Measurements from ENCODE around the gene EML5. TPM values are rescaled to one million over a fixed set of nuclear protein-coding genes. Genes with fewer than 3 reads are reported as not detected.
A peak's percentile ranks its signal among the peaks of the same experiment; 100 is the strongest.

Gene EML5
- total and polyA plus RNA-seq, 2 of the 13 experiments (the other 11 are each of a cell fraction or from before 2014, with no cell fraction given) = 0.11 TPM; not detected in 1

GRCh38 chr14:88729159-88729558, 63.6 kb downstream of the EML5 start:
- Histone ChIP-seq H3K27ac (ENCODE audit: extremely low read length, insufficient read depth, low read length) (no peak overlapping the region), H3K79me2 (ENCODE audit: insufficient read depth, low read length) (no peaks in the 10 kb centered on the region), H3K4me3 (replicated peaks in 1 of 3; ENCODE audit: insufficient read depth in 1 of 3, low read depth in 2 of 3, low read length in 3 of 3) (no peak overlapping the region), H3K9me3 (ENCODE audit: low read length) (no peaks in the 10 kb centered on the region), H4K20me1 (ENCODE audit: insufficient read depth, low read length) (no peaks in the 10 kb centered on the region), H3K27me3 (ENCODE audit: control insufficient read depth in 1 of 2, insufficient read depth in 2 of 2, low read length in 2 of 2) (no peaks in the 10 kb centered on the region), H3K9ac (ENCODE audit: insufficient read depth, low read depth, low read length) (no peak overlapping the region), H3K36me3 (replicated peaks in 1 of 2; ENCODE audit: control insufficient read depth in 1 of 2, insufficient read depth in 2 of 2, low read length in 2 of 2) (no peaks in the 10 kb centered on the region), H2AFZ (ENCODE audit: low read length) (no peak overlapping the region), H3K4me1 (ENCODE audit: insufficient read depth, low read length) (no peaks in the 10 kb centered on the region), H3K4me2 (ENCODE audit: low read depth, low read length) (no peak overlapping the region)
- TF ChIP-seq ZNF597 (CRISPR knock-in tag; IDR thresholded peaks at IDR 0.05) (no peak), SOX13 (IDR thresholded peaks at IDR 0.05) (no peak), SOX13 (CRISPR knock-in tag; conservative IDR thresholded peaks at IDR 0.05 in 1 of 2, IDR thresholded peaks at IDR 0.05 in 1 of 2) (no peak), EHMT2 (IDR thresholded peaks at IDR 0.05; ENCODE audit: borderline replicate concordance, low read depth, low read length) (no peak)
- no TSS peak for BruUV-seq (replicated peaks)
- FAIRE-seq (no peak), ATAC-seq (peak; percentile 65; the same call in 2 of the 3 replicates), DNase-seq (ENCODE audit: low spot score) (no peak)
- POLR2A ChIA-PET = no interaction called here
- CTCF ChIA-PET (ENCODE audit: low intra/inter-chr PET ratio, low total read pairs) = no interaction called here
- in situ Hi-C loops (cut with HindIII; ENCODE audit: extremely low pct_ligation_motif_present, low pct_unique_long_range_greater_than_20kb) (no loop called here), intact Hi-C loops (cut with micrococcal nuclease; ENCODE audit: unreplicated experiment) (no loop called here)

- no TSS peak for BruUV-seq (replicated peaks)
- Histone ChIP-seq H3K36me3 (replicated peaks in 1 of 2; ENCODE audit: control insufficient read depth in 1 of 2, insufficient read depth in 2 of 2, low read length in 2 of 2) (no peaks in the 10 kb centered on the region), H3K9ac (ENCODE audit: insufficient read depth, low read depth, low read length) (no peak overlapping the region), H3K27me3 (ENCODE audit: control insufficient read depth in 1 of 2, insufficient read depth in 2 of 2, low read length in 2 of 2) (no peaks in the 10 kb centered on the region), H3K4me2 (ENCODE audit: low read depth, low read length) (no peak overlapping the region), H3K27ac (ENCODE audit: extremely low read length, insufficient read depth, low read length) (no peak overlapping the region), H3K79me2 (ENCODE audit: insufficient read depth, low read length) (no peaks in the 10 kb centered on the region), H3K4me3 (replicated peaks in 1 of 3; ENCODE audit: insufficient read depth in 1 of 3, low read depth in 2 of 3, low read length in 3 of 3) (no peak overlapping the region), H2AFZ (ENCODE audit: low read length) (no peak overlapping the region), H4K20me1 (ENCODE audit: insufficient read depth, low read length) (no peaks in the 10 kb centered on the region), H3K9me3 (ENCODE audit: low read length) (no peaks in the 10 kb centered on the region), H3K4me1 (ENCODE audit: insufficient read depth, low read length) (no peaks in the 10 kb centered on the region)
- ChIA-PET POLR2A (no interaction called here), CTCF (ENCODE audit: low intra/inter-chr PET ratio, low total read pairs) (no interaction called here)
- in situ Hi-C loops (cut with HindIII; ENCODE audit: extremely low pct_ligation_motif_present, low pct_unique_long_range_greater_than_20kb) = no loop called here
- intact Hi-C loops (cut with micrococcal nuclease; ENCODE audit: unreplicated experiment) = no loop called here
- DNase-seq (ENCODE audit: low spot score) (no peak), ATAC-seq (no peak), FAIRE-seq (no peak)
- WGBS (ENCODE audit: low lambda C conversion rate) = 23% methylated on average over 4 of the region's 4 CpGs
- TF ChIP-seq KLF12 (CRISPR knock-in tag; IDR thresholded peaks at IDR 0.05; ENCODE audit: borderline replicate concordance) (no peak), ZNF337 (CRISPR knock-in tag; IDR thresholded peaks at IDR 0.05; ENCODE audit: borderline replicate concordance, low read depth) (no peak), KDM5A (IDR thresholded peaks at IDR 0.05; ENCODE audit: borderline replicate concordance, low read length) (no peak), POLR2G (IDR thresholded peaks at IDR 0.05; ENCODE audit: low read depth, low read length) (no peak), RFX3 (CRISPR knock-in tag; IDR thresholded peaks at IDR 0.05) (no peak), YEATS4 (CRISPR knock-in tag; IDR thresholded peaks at IDR 0.05; ENCODE audit: borderline replicate concordance) (no peak), ZMYM4 (CRISPR knock-in tag; IDR thresholded peaks at IDR 0.05) (no peak), LCORL (IDR thresholded peaks at IDR 0.05) (no peak), LCORL (CRISPR knock-in tag; IDR thresholded peaks at IDR 0.05) (no peak), DRAP1 (CRISPR knock-in tag; IDR thresholded peaks at IDR 0.05) (no peak), ZNF547 (CRISPR knock-in tag; IDR thresholded peaks at IDR 0.05) (no peak), NRL (CRISPR knock-in tag; IDR thresholded peaks at IDR 0.05; ENCODE audit: borderline replicate concordance) (no peak), KDM1A (CRISPR knock-in tag; IDR thresholded peaks at IDR 0.05) (no peak), ZNF234 (CRISPR knock-in tag; conservative IDR thresholded peaks at IDR 0.05) (no peak)
- TF ChIP-seq, protein P1, sequence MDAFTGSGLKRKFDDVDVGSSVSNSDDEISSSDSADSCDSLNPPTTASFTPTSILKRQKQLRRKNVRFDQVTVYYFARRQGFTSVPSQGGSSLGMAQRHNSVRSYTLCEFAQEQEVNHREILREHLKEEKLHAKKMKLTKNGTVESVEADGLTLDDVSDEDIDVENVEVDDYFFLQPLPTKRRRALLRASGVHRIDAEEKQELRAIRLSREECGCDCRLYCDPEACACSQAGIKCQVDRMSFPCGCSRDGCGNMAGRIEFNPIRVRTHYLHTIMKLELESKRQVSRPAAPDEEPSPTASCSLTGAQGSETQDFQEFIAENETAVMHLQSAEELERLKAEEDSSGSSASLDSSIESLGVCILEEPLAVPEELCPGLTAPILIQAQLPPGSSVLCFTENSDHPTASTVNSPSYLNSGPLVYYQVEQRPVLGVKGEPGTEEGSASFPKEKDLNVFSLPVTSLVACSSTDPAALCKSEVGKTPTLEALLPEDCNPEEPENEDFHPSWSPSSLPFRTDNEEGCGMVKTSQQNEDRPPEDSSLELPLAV (CRISPR knock-in tag; conservative IDR thresholded peaks at IDR 0.05; ENCODE audit: low read depth) = no peak
Observed at GRCh38 chr14:88727057-88727456, 65.7 kb downstream of the EML5 start.
